Activated B cell treated with CpG ODN at 0.5 μM for 24 hours (primary cell): ENCODE data around the gene RXRA. TPM values are rescaled to one million over a fixed set of nuclear protein-coding genes. Genes with fewer than 3 reads are reported as not detected.

ENCODE experiments used
- ATAC-seq: fragments of 200-7000 bp; cut with Tn5 transposase; one replicate; pipeline ENCODE4 v1.10.0; 2021; ENCODE audit warnings: low read depth, mild to moderate bottlenecking, moderate library complexity
- CTCF ChIA-PET: fragments of 350-600 bp; sonication (Branson Sonifier 250); formaldehyde crosslinking; loops from one replicate; lab custom pipeline; 2021; ENCODE audit warnings: antibody characterized with exemption; lab: Charles Lee
- POLR2A ChIA-PET: fragments of 350-600 bp; sonication (Branson Sonifier 250); formaldehyde crosslinking; loops from one replicate; lab custom pipeline; 2021; ENCODE audit warnings: antibody characterized with exemption; lab: Charles Lee
- DNase-seq: peaks from one replicate; pipeline ENCODE4 v3.0.0; 2022
- H3K27ac Mint-ChIP-seq: one replicate; pipeline ENCODE4 v1.8.0; 2020; ENCODE audit warnings: mixed read lengths
- H3K27me3 Mint-ChIP-seq: one replicate; pipeline ENCODE4 v1.8.0; 2021; ENCODE audit warnings: mixed read lengths
- H3K36me3 Mint-ChIP-seq: one replicate; pipeline ENCODE4 v1.8.0; 2021; ENCODE audit warnings: low read depth, mixed read lengths
- H3K4me1 Mint-ChIP-seq: one replicate; pipeline ENCODE4 v1.8.0; 2021; ENCODE audit warnings: mixed read lengths
- H3K4me3 Mint-ChIP-seq: one replicate; pipeline ENCODE4 v1.8.0; 2020; ENCODE audit warnings: mild to moderate bottlenecking, mixed read lengths
- H3K9me3 Mint-ChIP-seq: one replicate; pipeline ENCODE4 v1.8.0; 2020; ENCODE audit warnings: mixed read lengths
- CTCF ChIP-seq: fragments of 200-600 bp; IDR thresholded peaks from one replicate; pipeline ENCODE4 v1.8.0; 2022; ENCODE audit warnings: antibody characterized with exemption, mild to moderate bottlenecking
- intact Hi-C: fragments of 100-400 bp; cut with micrococcal nuclease; formaldehyde crosslinking; loops from one replicate; pipeline ENCODE4 v1.15.1; 2024
- total RNA-seq: library from RNA; stranded (reverse); gene quantifications from 2 replicates; pipeline ENCODE4 v1.2.3, GENCODE V29; 2022

The RXRA gene
- total RNA-seq, 1 donor from 2014 or later: 5.0 TPM

- intact Hi-C loops: loop anchor here (1.0 to 2.0 kb wide), 3 partner anchors 16 to 80 kb away; no protein-coding TSS in a partner anchor
- no peaks in the 10 kb centered on the region for H3K27me3 Mint-ChIP-seq
- DNase-seq (peak; percentile 80), ATAC-seq (peak; percentile 88)
- peak overlapping the region; percentile 59 for H3K4me3 Mint-ChIP-seq
- no peaks in the 10 kb centered on the region for H3K36me3 Mint-ChIP-seq
- TF ChIP-seq CTCF: no peak
- CTCF ChIA-PET: interaction anchor here (1.0 to 1.4 kb wide), 2 partner anchors 10 to 17 kb away, joined by 3 to 6 read pairs; no protein-coding TSS in a partner anchor
- H3K9me3 Mint-ChIP-seq: no peaks in the 10 kb centered on the region
- POLR2A ChIA-PET: interaction anchor here (1.8 to 2.3 kb wide), 2 partner anchors 11 to 15 kb away, joined by 9 to 27 read pairs; no protein-coding TSS in a partner anchor
- H3K4me1 Mint-ChIP-seq: peaks cover 55% of the 10 kb centered on the region
- H3K27ac Mint-ChIP-seq: peak overlapping the region; percentile 35
Observed at GRCh38 chr9:134407121-134407779, 81.0 kb downstream of the RXRA start.

DNA sequence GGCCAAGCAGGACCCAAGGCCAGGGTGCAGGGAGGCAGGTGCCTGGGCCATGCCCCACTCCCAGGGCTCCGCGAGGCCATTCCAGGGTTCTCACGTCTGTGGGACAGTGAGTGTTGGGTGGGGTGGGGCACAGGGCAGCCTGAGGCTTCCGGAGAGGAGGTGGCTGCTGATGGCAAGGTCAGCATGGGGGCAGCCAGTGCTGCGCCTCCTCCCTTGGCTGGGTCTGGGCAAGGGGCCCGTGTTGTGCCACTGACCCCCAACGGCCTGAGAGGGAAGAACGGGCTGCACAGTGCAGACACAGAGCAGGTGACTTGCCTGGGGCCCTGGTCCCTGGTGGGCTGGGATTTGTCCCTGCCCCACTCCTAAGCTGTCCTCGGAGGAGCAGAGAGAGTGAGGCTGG lies 82.1 kb downstream of the RXRA start:
- Mint-ChIP-seq H3K27ac (no peak overlapping the region), H3K4me1 (peaks cover 52% of the 10 kb centered on the region), H3K4me3 (no peak overlapping the region), H3K27me3 (no peaks in the 10 kb centered on the region), H3K9me3 (no peaks in the 10 kb centered on the region), H3K36me3 (no peaks in the 10 kb centered on the region)
- intact Hi-C loops: no loop called here
- POLR2A ChIA-PET: interaction anchor here (1.8 kb wide), 1 partner anchor 12 kb away, joined by 9 read pairs; no protein-coding TSS in a partner anchor
- no peak for TF ChIP-seq CTCF
- CTCF ChIA-PET: no interaction called here
- ATAC-seq (no peak), DNase-seq (no peak)

- no peak for ATAC-seq
Observed at GRCh38 chr9:134408939-134409737, 82.9 kb downstream of the RXRA start.

GRCh38 chr9:134410071-134410834 lies 84.0 kb downstream of the RXRA start:
- no peak for DNase-seq
- intact Hi-C loops: no loop called here
- ATAC-seq: no peak
- ChIA-PET POLR2A (no interaction called here), CTCF (no interaction called here)
- H3K9me3 Mint-ChIP-seq: no peaks in the 10 kb centered on the region
- H3K27me3 Mint-ChIP-seq: no peaks in the 10 kb centered on the region
- H3K27ac Mint-ChIP-seq: no peak overlapping the region
- H3K4me1 Mint-ChIP-seq: peaks cover 37% of the 10 kb centered on the region
- no peaks in the 10 kb centered on the region for H3K36me3 Mint-ChIP-seq
- TF ChIP-seq CTCF: no peak
- H3K4me3 Mint-ChIP-seq: no peak overlapping the region

More at GRCh38 chr9:134408939-134409737, 82.9 kb downstream of the RXRA start:
- peaks cover 44% of the 10 kb centered on the region for H3K4me1 Mint-ChIP-seq
- no peak overlapping the region for H3K27ac Mint-ChIP-seq
- TF ChIP-seq CTCF: no peak
- intact Hi-C loops: no loop called here
- DNase-seq: no peak
- POLR2A ChIA-PET: no interaction called here
- CTCF ChIA-PET: no interaction called here
- no peaks in the 10 kb centered on the region for H3K9me3 Mint-ChIP-seq
- H3K4me3 Mint-ChIP-seq: no peak overlapping the region
- H3K36me3 Mint-ChIP-seq: no peaks in the 10 kb centered on the region
- no peaks in the 10 kb centered on the region for H3K27me3 Mint-ChIP-seq
